Activated gamma-delta T cell (primary cell): ENCODE data around the gene SETD6.

Experiments
- DNase-seq: peaks from one replicate; lab custom pipeline; 2025; lab: John Stamatoyannopoulos, UW

Gene SETD6

GRCh38 chr16:58493756-58494431, 21.4 kb upstream of the SETD6 start:
- no peak for DNase-seq

GRCh38 chr16:58494981-58495520, 20.3 kb upstream of the SETD6 start:
- DNase-seq = no peak

- DNase-seq = no peak
These were observed 19.6 kb upstream of the SETD6 start for GRCh38 chr16:58495521-58496331.

GRCh38 chr16:58497468-58497867, 17.8 kb upstream of the SETD6 start:
- DNase-seq = no peak

- no peak for DNase-seq
These were observed 17.4 kb upstream of the SETD6 start for GRCh38 chr16:58497935-58498334.

GRCh38 chr16:58498341-58499091, 16.8 kb upstream of the SETD6 start:
- DNase-seq = no peak

- no peak for DNase-seq
These were observed 16.2 kb upstream of the SETD6 start for GRCh38 chr16:58499092-58499511.

- DNase-seq = no peak
These were observed 15.5 kb upstream of the SETD6 start, which contains the start of gene NDRG4 for GRCh38 chr16:58499615-58500351. NDRG4 (plus strand) TSS chr16:58500143; CDS start chr16:58500249, 106 bp downstream.

GRCh38 chr16:58500430-58501241, 14.7 kb upstream of the SETD6 start:
- no peak for DNase-seq

GRCh38 chr16:58501242-58502131, 13.8 kb upstream of the SETD6 start:
- no peak for DNase-seq

- DNase-seq = no peak
These were observed 12.9 kb upstream of the SETD6 start for GRCh38 chr16:58502217-58502921.

GRCh38 chr16:58503166-58503862, 12.0 kb upstream of the SETD6 start:
- no peak for DNase-seq

GRCh38 chr16:58503863-58504688, 11.2 kb upstream of the SETD6 start:
- DNase-seq = no peak

GRCh38 chr16:58506241-58507194, 8.8 kb upstream of the SETD6 start:
- DNase-seq = no peak

GRCh38 chr16:58507195-58507962, 7.9 kb upstream of the SETD6 start:
- DNase-seq = no peak
